Fibroblast of upper back skin (primary cell): Measurements from ENCODE around the gene NKX2-4.
"Not testable (repeated sequence)": the region's sequence is repeated elsewhere in the genome, so short reads cannot be mapped to it uniquely, and the experiment has no call there.

ENCODE experiments used
- DNase-seq: peaks from one replicate; pipeline ENCODE4 v3.0.0-alpha.2; 2013

The NKX2-4 gene

DNA sequence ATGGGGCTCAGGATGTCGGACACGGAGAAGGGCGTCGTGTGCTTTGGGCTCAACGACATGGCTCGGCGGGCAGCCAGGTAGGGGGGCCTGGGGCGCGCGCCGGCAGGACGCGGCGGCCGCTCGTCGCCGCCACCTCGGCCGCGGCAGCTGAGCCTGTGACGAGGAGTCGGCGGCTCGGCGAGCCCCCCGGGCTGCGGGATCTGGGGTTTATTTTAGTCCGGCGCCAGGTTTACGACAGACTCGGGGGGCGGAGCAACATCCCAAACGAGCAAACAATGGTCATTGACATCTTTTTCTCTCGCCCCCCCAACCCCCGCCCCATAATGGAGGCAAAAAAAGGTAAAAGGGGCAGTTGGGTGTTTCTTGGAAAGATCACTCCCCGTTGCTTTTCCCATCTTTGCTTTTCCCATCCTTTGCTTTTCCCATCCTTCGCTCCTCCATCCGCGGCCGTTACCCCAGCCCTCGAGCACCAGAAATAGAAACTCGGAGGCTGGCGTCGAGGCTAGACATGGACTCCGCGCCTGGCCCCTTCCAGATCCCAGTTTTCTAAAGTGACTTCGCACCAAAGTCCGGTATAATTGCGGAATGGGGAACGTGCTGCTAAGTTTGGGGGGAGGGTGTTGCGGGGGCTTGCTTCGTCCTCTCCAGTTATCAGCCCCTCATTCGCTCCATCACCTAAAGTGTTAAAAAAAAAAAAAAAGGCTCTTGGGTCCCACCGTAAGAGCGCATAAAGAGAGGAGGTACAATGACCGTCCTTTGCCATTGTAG is at the start of gene NKX2-4:
TSS of gene NKX2-4 (minus strand) at position 186 of the 768 bp plus-strand sequence. CDS start at position 59, 127 bp downstream.
- no peak for DNase-seq

DNA sequence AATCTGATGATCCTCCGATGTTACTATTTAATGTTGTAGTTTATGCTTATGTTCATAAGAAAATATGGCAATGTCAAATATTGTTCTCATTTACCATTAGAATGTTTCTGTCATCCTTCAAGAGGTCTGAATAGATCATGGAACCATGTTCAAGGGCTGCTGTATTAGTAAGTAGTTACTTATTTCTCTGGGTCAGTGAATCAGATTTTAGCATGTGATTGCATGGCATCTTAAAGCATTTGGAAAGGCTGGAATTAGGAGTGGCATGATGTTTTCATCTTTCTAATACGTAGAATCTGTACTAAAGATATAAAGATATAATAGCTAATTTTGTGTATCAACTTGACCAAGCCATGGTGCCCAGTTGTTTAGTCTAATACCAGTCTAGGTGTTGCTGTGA is 40.5 kb upstream of the NKX2-4 start:
- DNase-seq: no peak

DNA sequence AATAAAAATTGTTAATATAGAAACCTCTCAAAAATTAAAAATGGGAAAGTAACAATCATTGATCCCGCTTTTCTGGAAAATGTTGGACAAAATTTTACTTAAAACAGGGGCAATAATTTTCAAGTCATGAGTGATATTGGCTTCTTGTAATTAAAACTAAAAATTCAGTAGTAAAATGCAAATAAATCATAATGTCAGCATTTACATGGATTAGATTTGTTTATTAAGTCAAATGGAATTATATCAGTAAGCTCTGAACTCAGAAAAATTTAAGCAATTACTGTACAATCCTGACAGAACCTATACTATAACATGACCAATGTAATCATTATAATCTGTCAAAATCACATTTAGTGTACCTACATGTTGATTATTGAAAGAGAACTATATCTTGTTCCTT is 39.9 kb upstream of the NKX2-4 start:
- DNase-seq: no peak

DNA sequence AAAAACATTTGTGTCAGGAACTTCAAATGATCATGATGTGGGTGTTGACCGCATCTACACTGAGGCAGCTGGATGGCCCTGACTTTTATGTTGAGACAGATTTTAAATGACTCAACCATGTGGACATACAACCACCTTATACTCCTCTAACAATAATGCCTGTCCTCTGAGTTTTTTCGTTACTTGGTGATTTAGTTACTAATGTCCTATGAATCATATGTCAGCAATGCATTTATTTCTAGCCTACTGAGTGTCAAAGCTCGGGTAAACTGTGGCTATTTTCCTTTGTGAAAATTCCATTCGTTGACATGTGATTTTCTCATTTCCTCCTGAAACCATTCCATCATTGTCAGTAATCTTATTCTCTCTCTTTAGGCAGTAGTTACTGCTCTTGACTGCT is 38.9 kb upstream of the NKX2-4 start:
- DNase-seq: peak; percentile 88

DNA sequence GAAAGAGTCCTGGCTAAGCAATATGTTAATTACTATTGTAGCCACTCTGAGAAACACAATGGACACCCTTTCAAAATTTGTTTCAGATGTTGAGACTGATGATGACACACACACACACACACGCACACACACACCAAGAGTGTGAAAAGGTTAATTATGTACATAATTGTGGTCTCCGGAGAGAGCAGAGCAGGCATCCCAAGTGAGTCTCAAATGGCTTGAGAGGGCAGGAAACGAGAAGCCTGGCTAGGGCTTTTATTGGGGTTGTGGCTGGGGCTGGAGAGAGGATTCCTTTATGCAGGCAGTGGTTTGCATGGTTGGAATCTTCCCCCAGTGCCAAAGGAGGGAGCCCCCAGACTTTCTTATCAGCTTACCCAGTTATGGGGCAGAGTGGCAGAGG is 38.2 kb upstream of the NKX2-4 start:
- DNase-seq: peak; percentile 8

DNA sequence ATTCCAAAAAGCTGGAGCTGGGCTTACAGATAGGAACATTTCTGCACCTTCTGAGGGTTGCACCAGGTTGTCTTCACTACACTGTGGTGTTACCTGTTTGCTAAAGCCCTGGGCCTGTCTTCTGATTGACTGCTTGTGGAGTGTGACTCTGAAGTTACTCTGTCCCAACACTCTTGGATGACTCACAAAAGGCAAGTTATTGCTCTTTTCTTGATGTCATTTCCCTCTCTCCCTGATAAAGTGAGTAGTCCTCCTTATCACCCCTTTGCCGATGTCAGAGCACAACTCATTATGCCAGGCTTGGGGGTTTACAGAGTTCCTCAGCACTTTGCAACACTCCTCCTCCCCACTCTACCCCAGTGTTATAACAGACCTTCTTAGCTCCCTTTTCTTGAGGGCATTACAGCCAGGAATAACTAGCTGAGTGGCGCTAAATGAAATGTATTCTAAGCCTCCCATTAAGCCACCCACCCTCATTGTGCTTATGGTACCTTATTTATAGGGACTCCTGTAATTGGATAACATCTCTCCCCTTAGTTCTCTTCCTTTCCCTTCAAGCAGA is 36.1 kb upstream of the NKX2-4 start:
- no peak for DNase-seq

DNA sequence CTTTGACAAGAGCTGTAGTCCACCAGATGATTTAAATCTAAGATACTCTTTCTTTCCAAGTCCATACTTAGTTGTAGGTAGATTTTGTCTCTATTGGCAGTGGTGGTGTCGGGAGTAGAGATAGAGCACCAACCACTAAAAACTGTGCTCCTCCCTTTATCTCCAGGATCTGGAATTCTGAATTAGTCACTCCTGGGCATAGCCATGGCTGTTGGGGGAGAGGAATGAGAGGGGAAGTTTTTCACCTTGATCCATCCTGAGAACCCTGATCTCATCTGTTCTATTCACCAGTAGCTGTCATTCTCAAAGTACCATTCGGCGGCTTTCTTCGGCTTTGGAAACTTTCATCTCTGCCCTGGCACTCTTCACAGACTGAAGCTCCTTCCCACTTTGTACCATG is 35.6 kb upstream of the NKX2-4 start:
- no peak for DNase-seq

DNA sequence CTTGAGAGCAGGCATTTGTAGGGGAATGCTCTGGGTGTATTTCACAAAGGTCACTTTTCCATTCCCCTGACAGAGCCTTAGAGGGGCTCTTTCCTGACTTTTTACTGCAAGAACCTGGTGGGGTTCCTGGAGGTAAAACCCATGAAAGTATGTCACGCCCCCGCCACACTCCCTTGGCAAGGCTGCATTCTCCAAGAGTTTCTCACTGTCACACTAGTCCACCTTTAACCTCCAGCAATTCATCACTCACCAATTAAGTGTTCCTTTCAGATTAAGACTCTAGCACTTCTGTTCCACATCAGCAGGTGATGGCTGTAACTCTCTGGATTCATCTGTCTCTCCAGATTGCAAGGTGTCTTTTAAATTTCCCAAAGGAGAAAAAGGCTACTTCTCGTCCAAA is 32.7 kb upstream of the NKX2-4 start:
- DNase-seq: no peak

DNA sequence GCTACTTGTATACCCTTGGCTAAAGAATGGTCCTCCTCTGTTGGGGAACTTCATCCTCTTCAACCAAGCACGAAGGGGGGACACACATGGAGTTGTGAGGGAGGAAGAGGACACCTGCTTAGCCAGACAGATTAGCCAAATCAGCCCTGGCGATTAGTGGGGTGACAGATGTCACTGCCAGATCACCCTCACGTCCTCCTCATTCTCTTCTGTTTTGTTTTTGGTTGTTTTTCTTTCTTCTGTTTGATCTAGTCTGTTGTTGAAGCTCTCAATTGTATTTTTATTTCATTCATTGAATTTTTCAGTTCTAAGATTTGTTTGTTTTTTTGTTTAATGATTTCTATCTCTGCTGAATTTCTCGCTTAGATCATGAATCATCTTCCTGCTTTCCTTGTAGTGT is 27.5 kb upstream of the NKX2-4 start:
- DNase-seq: no peak

DNA sequence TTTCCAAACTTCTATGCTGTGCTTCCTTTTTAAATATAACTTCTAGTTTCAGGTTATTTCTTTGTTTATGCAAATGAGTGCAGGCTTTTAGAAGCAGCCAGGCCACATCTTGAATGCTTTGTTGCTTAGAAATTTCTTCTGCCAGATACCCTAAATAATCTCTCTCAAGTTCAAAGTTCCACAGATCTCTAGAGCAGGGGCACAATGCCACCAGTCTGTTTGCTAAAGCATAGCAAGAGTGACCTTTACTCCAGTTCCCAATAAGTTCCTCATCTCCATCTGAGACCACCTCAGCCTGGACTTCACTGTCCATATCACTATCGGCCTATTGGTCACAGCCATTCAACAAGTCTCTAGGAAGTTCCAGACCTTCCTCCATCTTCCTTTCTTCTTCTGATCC is 26.4 kb upstream of the NKX2-4 start:
- DNase-seq: not testable (repeated sequence)

DNA sequence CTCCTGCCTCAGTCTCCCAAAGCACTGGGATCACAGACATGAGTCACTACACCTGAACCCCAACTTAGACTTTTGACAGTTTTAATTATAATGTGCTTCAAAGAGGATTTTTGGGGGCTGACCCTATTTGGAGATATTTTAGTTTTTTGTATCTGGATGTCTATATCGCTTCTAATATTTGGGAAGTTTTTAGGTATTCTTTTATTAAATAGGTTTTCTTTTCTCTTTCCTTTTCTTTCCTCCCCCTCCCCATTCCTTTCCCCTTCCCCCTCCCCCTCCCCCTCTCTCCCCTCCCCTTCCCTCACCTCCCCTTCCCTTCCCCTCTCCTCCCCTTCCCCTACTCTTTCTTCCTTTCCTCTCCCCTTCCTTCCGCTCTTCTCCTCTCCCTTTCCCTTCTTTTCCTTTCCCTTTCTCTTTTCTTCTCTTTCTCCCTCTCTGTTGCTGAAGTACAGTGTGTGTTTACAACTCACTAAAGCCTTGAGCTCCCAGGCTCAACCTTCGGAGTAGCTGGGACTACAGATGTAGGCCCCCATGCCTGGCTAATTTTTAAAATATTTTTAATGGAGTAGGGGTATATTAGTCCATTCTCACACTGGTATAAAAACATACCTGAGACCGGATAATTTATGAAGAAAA is 24.4 kb upstream of the NKX2-4 start:
- DNase-seq: no peak

DNA sequence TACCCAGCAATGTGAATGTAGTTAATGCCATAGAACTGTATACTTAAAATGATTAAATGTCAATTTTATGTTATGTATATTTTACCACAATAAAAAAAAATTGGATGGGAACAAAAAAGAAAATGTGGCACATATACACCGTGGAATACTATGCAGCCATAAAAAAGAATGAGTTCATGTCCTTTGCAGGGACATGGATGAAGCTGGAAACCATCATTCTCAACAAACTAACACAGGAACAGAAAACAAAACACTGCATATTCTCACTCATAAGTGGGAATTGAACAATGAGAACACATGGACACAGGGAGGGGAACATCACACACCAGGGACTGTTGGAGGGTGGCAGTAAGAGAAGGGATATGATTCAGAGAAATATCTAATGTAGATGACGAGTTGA is 21.8 kb upstream of the NKX2-4 start:
- not testable (repeated sequence) for DNase-seq

DNA sequence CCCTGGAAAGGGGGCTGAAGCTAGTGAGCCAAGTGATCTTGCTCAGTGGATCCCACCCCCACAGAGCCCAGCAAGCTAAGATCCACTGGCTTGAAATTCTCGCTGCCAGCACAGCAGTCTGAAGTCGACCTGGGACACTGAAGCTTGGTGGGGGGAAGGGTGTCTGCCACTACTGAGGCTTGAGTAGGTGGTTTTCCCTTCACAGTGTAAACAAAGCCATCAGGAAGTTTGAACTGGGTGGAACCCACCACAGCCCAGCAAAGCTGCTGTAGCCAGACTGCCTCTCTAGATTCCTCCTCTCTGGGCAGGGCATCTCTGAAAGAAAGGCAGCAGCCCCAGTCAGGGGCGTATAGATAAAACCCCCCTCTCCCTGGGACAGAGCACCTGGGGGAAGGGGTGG is 16.7 kb upstream of the NKX2-4 start:
- not testable (repeated sequence) for DNase-seq

DNA sequence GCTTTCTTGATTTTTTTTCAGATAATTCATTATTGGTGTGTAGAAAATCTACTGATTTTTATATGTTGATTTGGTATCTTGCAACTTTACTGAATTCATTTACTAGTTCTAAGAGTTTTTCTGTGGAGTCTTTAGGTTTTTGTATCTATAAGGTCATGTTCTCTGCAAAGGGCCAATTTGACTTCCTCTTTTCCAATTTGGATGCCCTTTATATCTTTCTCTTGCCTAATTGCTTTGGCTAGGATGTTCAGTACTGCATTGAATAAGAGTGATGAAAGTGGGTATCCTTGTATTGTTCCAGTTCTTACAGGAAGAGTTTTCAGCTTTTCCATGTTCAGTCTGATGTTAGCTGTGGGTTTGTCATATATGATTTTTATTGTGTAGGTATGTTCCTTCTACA is 14.4 kb upstream of the NKX2-4 start:
- no peak for DNase-seq

DNA sequence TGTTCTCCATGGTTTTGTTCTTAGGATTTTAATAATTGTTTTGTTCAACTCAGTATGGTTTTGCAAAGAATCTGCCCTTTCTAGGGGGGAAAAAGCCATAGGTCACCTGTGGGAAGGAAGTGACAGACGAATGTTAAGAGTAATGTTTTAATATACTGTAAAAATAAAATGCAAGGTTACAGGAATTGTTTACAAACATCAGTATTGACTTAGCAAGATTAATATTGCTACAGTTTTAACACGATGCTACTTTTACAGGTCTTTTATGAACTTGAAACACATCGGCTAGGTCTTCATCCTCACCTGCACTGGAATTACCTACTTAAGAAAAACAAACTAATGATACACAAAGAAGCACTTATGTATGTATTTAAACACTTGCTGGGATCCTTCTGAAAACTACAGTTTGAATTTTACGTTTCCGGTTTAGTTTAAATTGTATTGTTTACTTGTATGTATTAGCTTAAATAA is 1.7 kb upstream of the NKX2-4 start:
- no peak for DNase-seq

DNA sequence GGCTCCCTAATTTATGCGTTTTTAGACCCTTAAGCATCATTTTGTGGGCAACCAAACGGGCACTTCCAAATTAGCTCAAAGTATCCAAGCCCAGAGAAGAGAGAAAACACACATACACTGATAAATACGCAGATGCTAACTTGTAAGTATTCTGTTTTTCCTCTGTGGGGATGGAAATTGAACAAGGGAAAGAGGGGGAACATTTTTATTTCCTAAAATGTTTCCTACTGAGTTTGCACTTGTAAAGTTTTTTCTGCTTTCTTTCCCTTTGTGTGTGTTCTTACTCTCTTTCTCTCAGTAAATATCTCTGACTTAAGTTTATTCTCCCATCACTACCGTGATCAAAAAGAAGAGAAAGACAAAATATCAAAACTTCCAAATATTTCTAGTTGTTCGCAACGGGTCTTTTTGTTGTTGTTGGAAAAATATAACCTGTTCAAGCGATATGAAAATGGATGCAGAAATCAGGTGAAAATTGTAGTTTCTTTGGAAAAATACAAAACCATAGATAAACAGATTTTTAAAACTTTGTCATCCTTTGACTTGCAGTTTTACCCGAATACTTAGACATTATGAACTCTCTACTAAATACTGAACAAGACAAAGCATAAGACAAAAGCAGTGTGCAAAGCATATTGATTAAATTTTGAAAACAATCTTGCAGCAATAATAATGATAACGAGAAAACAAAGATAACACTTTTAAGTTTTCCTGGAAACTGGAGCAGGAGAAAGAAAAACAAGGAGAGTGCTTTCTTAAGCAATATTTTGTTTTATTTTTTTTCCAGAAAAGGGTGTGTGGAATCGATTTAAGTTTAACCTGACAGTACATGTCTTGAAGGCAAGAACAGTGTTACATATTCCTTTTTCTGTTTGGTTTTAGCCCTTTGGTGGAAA is 1.0 kb upstream of the NKX2-4 start:
- DNase-seq: no peak

DNA sequence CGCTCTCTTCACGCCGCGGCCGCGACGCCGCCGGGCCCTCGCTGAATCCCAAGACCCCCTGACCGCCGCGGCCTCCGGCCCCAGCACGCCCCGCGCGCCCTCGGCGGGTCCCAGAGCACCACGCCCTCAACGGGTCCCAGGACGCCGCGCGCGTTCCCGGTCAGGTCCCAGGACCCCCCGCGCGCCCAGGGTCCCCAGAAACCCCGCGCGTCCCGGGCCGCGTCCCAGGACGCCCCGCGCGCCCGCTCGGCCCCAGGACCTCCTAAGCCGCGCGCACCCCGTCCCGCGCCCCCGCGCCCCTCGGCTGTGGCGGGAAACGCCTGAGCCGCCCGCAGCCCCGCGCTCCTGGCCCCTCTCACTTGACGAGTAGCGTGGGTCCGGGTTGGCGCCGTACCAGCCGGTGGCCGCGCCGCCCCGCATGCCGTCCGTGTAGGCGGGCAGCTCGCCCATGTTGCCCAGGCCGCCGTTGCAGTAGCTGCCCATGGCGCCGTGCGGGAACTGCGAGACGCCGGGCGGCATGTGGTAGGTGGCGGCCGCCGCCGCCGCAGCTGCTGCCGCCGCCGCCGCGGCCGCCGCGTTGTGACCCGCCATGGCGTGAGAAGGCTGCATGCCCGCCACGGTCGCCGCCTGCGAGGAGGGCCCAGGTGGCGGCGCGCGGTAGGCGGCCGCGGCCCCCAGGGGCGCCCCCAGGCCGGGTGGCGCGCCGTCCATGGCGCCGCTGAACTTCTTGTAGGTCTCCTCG is 556 bp downstream of the NKX2-4 start:
- DNase-seq: no peak

DNA sequence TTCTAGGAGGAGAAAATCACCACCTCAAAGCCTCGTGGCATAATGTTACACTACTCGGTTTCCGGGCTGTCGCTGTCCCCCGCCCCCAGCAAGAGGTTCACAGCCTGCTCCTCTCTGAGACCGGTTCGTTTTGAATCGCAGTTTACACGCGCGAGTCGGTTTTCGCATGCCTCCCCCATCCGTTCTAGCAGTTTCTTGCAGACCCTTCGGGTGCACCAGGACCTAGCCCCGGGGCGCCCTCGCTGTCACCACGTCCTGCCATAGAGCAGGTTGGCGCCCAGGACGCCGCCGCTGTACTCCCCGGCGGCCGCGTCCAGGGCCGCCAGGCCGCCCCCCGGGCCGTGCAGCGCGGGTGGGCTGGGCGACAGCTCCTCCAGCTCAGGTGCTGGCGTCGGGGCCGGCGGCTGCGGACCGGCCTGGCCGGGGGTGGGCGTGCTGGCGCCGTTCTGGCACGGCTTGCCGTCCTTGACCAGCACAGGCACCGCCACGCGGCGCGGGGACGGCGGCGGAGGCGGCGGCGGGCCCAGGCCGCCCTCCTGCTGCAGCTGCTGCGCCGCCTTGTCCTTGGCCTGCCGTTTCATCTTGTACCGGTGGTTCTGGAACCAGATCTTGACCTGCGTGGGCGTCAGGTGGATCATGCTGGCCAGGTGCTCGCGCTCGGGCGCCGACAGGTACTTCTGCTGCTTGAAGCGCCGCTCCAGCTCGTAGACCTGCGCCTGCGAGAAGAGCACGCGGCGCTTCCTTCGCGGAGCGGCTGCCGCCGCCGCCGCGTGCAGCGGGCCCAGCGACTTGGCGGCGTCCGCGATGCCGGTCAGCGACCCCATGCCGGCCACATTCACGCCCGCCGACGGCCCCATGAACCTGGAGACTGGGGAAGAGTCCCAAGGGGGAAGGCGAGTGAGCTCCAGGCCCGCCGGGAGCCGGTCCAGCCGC is 1.4 kb downstream of the NKX2-4 start:
- no peak for DNase-seq

DNA sequence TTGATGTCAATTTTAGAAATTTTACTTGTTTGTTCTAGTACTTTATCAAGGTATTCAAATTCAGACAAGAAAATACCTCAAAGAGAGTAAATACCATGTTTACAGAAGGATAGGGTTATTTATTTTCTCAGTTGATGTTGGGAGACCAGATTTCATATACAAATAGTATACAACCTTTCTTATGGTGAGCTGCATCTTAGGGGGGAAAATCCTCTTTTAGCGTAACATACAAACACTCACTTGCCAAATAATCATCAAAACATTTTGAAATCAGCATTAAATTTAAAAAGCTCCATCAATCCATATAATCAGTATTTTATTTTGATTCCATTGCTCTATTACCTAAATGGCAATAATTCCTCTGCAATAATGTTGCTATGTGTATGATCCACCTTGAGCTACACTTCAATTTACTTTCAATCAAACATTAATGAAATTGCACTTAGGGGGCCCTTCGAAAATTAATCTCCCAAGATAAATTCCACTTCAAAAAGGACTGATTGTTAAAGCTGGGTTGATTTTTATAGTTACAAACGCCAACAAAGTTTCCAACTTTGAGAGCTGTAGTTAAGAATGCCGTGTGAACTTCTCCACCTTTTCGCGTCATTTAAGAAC is 2.2 kb downstream of the NKX2-4 start:
- no peak for DNase-seq

DNA sequence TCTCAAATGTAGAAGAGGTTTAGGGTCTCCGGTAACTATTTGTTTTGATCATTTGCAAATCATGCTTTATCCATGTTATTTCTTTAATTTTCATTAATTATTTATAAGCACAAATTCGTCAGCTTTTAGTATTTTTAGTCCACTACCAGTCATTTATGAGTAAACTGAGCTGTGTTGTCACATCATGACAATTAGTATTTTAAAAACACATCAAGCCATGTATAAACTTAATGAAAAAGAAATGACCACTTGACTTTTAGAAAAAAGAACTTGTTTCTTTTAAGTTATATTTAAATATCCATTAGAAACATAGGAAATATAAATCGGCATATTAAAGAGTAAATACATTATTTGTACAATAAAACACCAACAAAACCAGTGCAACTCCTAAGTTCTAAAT is 2.8 kb downstream of the NKX2-4 start:
- no peak for DNase-seq
